GM12801 (cell line): ENCODE measurements around the gene SGSH.

Source experiments
- TF ChIP-seq, protein P1 (sequence below): IDR thresholded peaks from one replicate; pipeline ENCODE4 v1.5.1; 2011; ENCODE audit warnings: control low read depth; ENCODE audit not compliant: insufficient read length; ENCODE audit errors: extremely low read depth

Gene SGSH

GRCh38 chr17:80191865-80192661, 28.1 kb downstream of the SGSH start:
- TF ChIP-seq, protein P1, sequence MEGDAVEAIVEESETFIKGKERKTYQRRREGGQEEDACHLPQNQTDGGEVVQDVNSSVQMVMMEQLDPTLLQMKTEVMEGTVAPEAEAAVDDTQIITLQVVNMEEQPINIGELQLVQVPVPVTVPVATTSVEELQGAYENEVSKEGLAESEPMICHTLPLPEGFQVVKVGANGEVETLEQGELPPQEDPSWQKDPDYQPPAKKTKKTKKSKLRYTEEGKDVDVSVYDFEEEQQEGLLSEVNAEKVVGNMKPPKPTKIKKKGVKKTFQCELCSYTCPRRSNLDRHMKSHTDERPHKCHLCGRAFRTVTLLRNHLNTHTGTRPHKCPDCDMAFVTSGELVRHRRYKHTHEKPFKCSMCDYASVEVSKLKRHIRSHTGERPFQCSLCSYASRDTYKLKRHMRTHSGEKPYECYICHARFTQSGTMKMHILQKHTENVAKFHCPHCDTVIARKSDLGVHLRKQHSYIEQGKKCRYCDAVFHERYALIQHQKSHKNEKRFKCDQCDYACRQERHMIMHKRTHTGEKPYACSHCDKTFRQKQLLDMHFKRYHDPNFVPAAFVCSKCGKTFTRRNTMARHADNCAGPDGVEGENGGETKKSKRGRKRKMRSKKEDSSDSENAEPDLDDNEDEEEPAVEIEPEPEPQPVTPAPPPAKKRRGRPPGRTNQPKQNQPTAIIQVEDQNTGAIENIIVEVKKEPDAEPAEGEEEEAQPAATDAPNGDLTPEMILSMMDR: no peak

- TF ChIP-seq, protein P1: no peak
Measured at GRCh38 chr17:80191192-80191591, 28.9 kb downstream of the SGSH start.

DNA sequence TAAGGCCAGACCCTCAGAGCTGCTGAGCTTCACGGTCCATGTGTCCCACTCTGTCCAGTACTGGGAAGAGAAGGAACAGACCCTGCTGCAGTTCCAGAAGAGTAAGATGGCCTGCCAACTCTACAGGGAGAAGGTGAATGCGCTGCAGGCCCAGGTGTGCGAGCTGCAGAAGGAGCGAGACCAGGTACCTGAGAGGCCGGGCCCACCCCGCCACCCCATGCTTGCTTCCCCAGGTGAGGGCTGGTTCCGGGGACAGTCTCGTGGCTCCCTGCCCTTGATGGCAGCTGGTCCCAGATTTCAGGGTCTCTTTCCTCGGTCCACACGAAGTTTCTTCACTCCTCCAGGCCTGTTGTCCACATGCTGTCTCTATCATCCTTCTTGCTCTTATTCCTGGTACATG, 29.4 kb downstream of the SGSH start:
- TF ChIP-seq, protein P1: no peak

GRCh38 chr17:80189611-80190010, 30.5 kb downstream of the SGSH start:
- TF ChIP-seq, protein P1: no peak

- TF ChIP-seq, protein P1: no peak
Measured at GRCh38 chr17:80187515-80187941, 32.6 kb downstream of the SGSH start.

- TF ChIP-seq, protein P1: no peak
Measured at GRCh38 chr17:80187090-80187489, 33.0 kb downstream of the SGSH start.

GRCh38 chr17:80185968-80186367, 34.2 kb downstream of the SGSH start:
- TF ChIP-seq, protein P1: no peak

DNA sequence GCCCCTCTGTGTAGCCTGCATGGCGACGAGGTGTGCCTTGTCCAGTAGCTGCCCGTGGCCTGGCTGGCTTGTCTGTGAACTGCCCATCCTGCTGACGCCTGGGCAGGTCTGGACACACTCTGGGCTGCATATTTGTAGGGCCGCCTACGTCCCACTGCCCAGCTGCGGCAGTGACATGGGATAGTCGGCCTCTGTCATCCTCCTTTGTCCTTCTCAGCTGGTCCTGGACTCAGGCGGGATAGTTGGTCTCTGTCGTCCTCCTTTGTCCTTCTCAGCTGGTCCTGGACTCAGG, 35.8 kb downstream of the SGSH start:
- TF ChIP-seq, protein P1: no peak
